Measurements from ENCODE around the gene KCNQ1.

Gene KCNQ1

GRCh38 chr11:2686360-2687222, 241.8 kb downstream of the KCNQ1 start:
- no peak overlapping the region for H3K4ac ChIP-seq (ENCODE audit: low read depth in 1 of 2, low read length in 2 of 2)
- H2BK15ac ChIP-seq (ENCODE audit: low read depth, poor library complexity, severe bottlenecking), result no peak overlapping the region
- H2BK120ac ChIP-seq (ENCODE audit: low read depth, low read length), result no peak overlapping the region
- no peak overlapping the region for H3K18ac ChIP-seq (ENCODE audit: low read depth in 1 of 2, low read length in 2 of 2)
- H3K4me3 ChIP-seq (ENCODE audit: insufficient read depth in 1 of 2, low read depth in 1 of 2, low read length in 2 of 2), result no peak overlapping the region
- no peak overlapping the region for H3K27ac ChIP-seq (ENCODE audit: low read length, poor library complexity, severe bottlenecking)
- H3K9ac ChIP-seq (ENCODE audit: low read length), result no peak overlapping the region
- peaks cover 66% of the 10 kb centered on the region for H3K4me1 ChIP-seq (ENCODE audit: control insufficient read depth, insufficient read depth, low read depth, low read length)
- H3K4me2 ChIP-seq (ENCODE audit: low read length, poor library complexity, severe bottlenecking), result no peak overlapping the region
- no peaks in the 10 kb centered on the region for H3K79me1 ChIP-seq (replicated peaks; ENCODE audit: low read length, poor library complexity, severe bottlenecking)
- no peak overlapping the region for H2AFZ ChIP-seq (ENCODE audit: low read depth, low read length)
- no peak overlapping the region for H2AK5ac ChIP-seq (ENCODE audit: low read length, severe bottlenecking)
- H3K14ac ChIP-seq (ENCODE audit: low read length in 2 of 2), result no peak overlapping the region
- H3K9me3 ChIP-seq (ENCODE audit: control insufficient read depth, low read length), result no peaks in the 10 kb centered on the region
- no peak overlapping the region for H2BK5ac ChIP-seq (ENCODE audit: low read depth, low read length, poor library complexity, severe bottlenecking)
- no peak overlapping the region for H3K23ac ChIP-seq (ENCODE audit: low read length in 2 of 2)
- no peak for DNase-seq
- H4K91ac ChIP-seq (ENCODE audit: low read length), result no peak overlapping the region
- H3K27me3 ChIP-seq (ENCODE audit: control insufficient read depth in 1 of 2, insufficient read depth in 1 of 2, low read length in 2 of 2), result no peaks in the 10 kb centered on the region
- H3K36me3 ChIP-seq (ENCODE audit: control insufficient read depth in 1 of 2, insufficient read depth in 2 of 2, low read depth in 1 of 2, low read length in 2 of 2), result peaks cover 23 to 37% of the 10 kb centered on the region in 2 experiments
- 96% methylated on average over 7 of the region's 7 CpGs for whole genome bisulfite sequencing
- H4K8ac ChIP-seq (ENCODE audit: low read length), result no peak overlapping the region
- H2BK12ac ChIP-seq (ENCODE audit: low read length in 2 of 2), result no peak overlapping the region

- Histone ChIP-seq H3K9ac (ENCODE audit: low read length) (no peak overlapping the region), H2AFZ (ENCODE audit: low read depth, low read length) (no peak overlapping the region), H3K4me2 (ENCODE audit: low read length, poor library complexity, severe bottlenecking) (no peak overlapping the region), H2BK12ac (ENCODE audit: low read length in 2 of 2) (no peak overlapping the region), H3K27me3 (ENCODE audit: control insufficient read depth in 1 of 2, insufficient read depth in 1 of 2, low read length in 2 of 2) (no peaks in the 10 kb centered on the region), H3K4ac (ENCODE audit: low read depth in 1 of 2, low read length in 2 of 2) (no peak overlapping the region), H3K4me1 (ENCODE audit: control insufficient read depth, insufficient read depth, low read depth, low read length) (peaks cover 70% of the 10 kb centered on the region), H2BK120ac (ENCODE audit: low read depth, low read length) (no peak overlapping the region), H3K18ac (ENCODE audit: low read depth in 1 of 2, low read length in 2 of 2) (no peak overlapping the region), H3K14ac (ENCODE audit: low read length in 2 of 2) (no peak overlapping the region), H4K8ac (ENCODE audit: low read length) (no peak overlapping the region), H3K36me3 (ENCODE audit: control insufficient read depth in 1 of 2, insufficient read depth in 2 of 2, low read depth in 1 of 2, low read length in 2 of 2) (peaks cover 22 to 37% of the 10 kb centered on the region in 2 experiments), H3K9me3 (ENCODE audit: control insufficient read depth, low read length) (no peaks in the 10 kb centered on the region), H2AK5ac (ENCODE audit: low read length, severe bottlenecking) (peak overlapping the region; percentile 14), H3K4me3 (ENCODE audit: insufficient read depth in 1 of 2, low read depth in 1 of 2, low read length in 2 of 2) (no peak overlapping the region), H3K23ac (ENCODE audit: low read length in 2 of 2) (no peak overlapping the region), H4K91ac (ENCODE audit: low read length) (no peak overlapping the region), H3K79me1 (replicated peaks; ENCODE audit: low read length, poor library complexity, severe bottlenecking) (no peaks in the 10 kb centered on the region), H2BK15ac (ENCODE audit: low read depth, poor library complexity, severe bottlenecking) (no peak overlapping the region), H3K27ac (ENCODE audit: low read length, poor library complexity, severe bottlenecking) (no peak overlapping the region), H2BK5ac (ENCODE audit: low read depth, low read length, poor library complexity, severe bottlenecking) (peak overlapping the region; percentile 10)
- WGBS, result 85% methylated on average over 1 of the region's 1 CpG
- DNase-seq, result no peak
These were observed 242.4 kb downstream of the KCNQ1 start for GRCh38 chr11:2687223-2687530.

GRCh38 chr11:2687782-2688191, 243.0 kb downstream of the KCNQ1 start:
- Histone ChIP-seq H2BK15ac (ENCODE audit: low read depth, poor library complexity, severe bottlenecking) (no peak overlapping the region), H4K8ac (ENCODE audit: low read length) (no peak overlapping the region), H2AFZ (ENCODE audit: low read depth, low read length) (no peak overlapping the region), H2BK120ac (ENCODE audit: low read depth, low read length) (no peak overlapping the region), H3K14ac (ENCODE audit: low read length in 2 of 2) (no peak overlapping the region), H3K4me3 (ENCODE audit: insufficient read depth in 1 of 2, low read depth in 1 of 2, low read length in 2 of 2) (no peak overlapping the region), H3K79me1 (replicated peaks; ENCODE audit: low read length, poor library complexity, severe bottlenecking) (no peaks in the 10 kb centered on the region), H3K4me2 (ENCODE audit: low read length, poor library complexity, severe bottlenecking) (peak overlapping the region; percentile 17), H3K27ac (ENCODE audit: low read length, poor library complexity, severe bottlenecking) (no peak overlapping the region), H2BK12ac (ENCODE audit: low read length in 2 of 2) (peak overlapping the region in 1 of 2 experiments; percentile 48), H3K36me3 (ENCODE audit: control insufficient read depth in 1 of 2, insufficient read depth in 2 of 2, low read depth in 1 of 2, low read length in 2 of 2) (peaks cover 17 to 37% of the 10 kb centered on the region in 2 experiments), H3K23ac (ENCODE audit: low read length in 2 of 2) (no peak overlapping the region), H2AK5ac (ENCODE audit: low read length, severe bottlenecking) (peak overlapping the region; percentile 10), H3K4ac (ENCODE audit: low read depth in 1 of 2, low read length in 2 of 2) (no peak overlapping the region), H3K27me3 (ENCODE audit: control insufficient read depth in 1 of 2, insufficient read depth in 1 of 2, low read length in 2 of 2) (no peaks in the 10 kb centered on the region), H3K18ac (ENCODE audit: low read depth in 1 of 2, low read length in 2 of 2) (peak overlapping the region in 1 of 2 experiments; percentile 52), H3K9ac (ENCODE audit: low read length) (no peak overlapping the region), H3K4me1 (ENCODE audit: control insufficient read depth, insufficient read depth, low read depth, low read length) (peaks cover 71% of the 10 kb centered on the region), H4K91ac (ENCODE audit: low read length) (no peak overlapping the region), H2BK5ac (ENCODE audit: low read depth, low read length, poor library complexity, severe bottlenecking) (no peak overlapping the region), H3K9me3 (ENCODE audit: control insufficient read depth, low read length) (no peaks in the 10 kb centered on the region)
- DNase-seq, result no peak
- 56% methylated on average over 7 of the region's 7 CpGs for WGBS

- Histone ChIP-seq H3K18ac (ENCODE audit: low read depth in 1 of 2, low read length in 2 of 2) (peak overlapping the region in 1 of 2 experiments; percentile 13), H4K8ac (ENCODE audit: low read length) (no peak overlapping the region), H2BK120ac (ENCODE audit: low read depth, low read length) (no peak overlapping the region), H2AK5ac (ENCODE audit: low read length, severe bottlenecking) (peak overlapping the region; percentile 26), H3K79me1 (replicated peaks; ENCODE audit: low read length, poor library complexity, severe bottlenecking) (no peaks in the 10 kb centered on the region), H3K4me1 (ENCODE audit: control insufficient read depth, insufficient read depth, low read depth, low read length) (peaks cover 77% of the 10 kb centered on the region), H3K23ac (ENCODE audit: low read length in 2 of 2) (no peak overlapping the region), H3K36me3 (ENCODE audit: control insufficient read depth in 1 of 2, insufficient read depth in 2 of 2, low read depth in 1 of 2, low read length in 2 of 2) (peaks cover 16 to 38% of the 10 kb centered on the region in 2 experiments), H3K14ac (ENCODE audit: low read length in 2 of 2) (peak overlapping the region in 1 of 2 experiments; percentile 88), H3K9ac (ENCODE audit: low read length) (no peak overlapping the region), H3K9me3 (ENCODE audit: control insufficient read depth, low read length) (no peaks in the 10 kb centered on the region), H3K4ac (ENCODE audit: low read depth in 1 of 2, low read length in 2 of 2) (no peak overlapping the region), H4K91ac (ENCODE audit: low read length) (peak overlapping the region; percentile 4), H2BK15ac (ENCODE audit: low read depth, poor library complexity, severe bottlenecking) (no peak overlapping the region), H2BK12ac (ENCODE audit: low read length in 2 of 2) (peak overlapping the region; percentile 14 to 16), H3K27ac (ENCODE audit: low read length, poor library complexity, severe bottlenecking) (no peak overlapping the region), H3K27me3 (ENCODE audit: control insufficient read depth in 1 of 2, insufficient read depth in 1 of 2, low read length in 2 of 2) (no peaks in the 10 kb centered on the region), H2AFZ (ENCODE audit: low read depth, low read length) (no peak overlapping the region), H2BK5ac (ENCODE audit: low read depth, low read length, poor library complexity, severe bottlenecking) (no peak overlapping the region), H3K4me2 (ENCODE audit: low read length, poor library complexity, severe bottlenecking) (no peak overlapping the region), H3K4me3 (ENCODE audit: insufficient read depth in 1 of 2, low read depth in 1 of 2, low read length in 2 of 2) (no peak overlapping the region)
- DNase-seq, result no peak
- WGBS, result 94% methylated on average over 6 of the region's 6 CpGs
These were observed 243.8 kb downstream of the KCNQ1 start for GRCh38 chr11:2688381-2689231.

All from mesenchymal stem cell (in vitro differentiated cells and primary cell).